Nephron (organoid): ENCODE results near the gene SLC38A3.

Experiments
- H3K27ac Mint-ChIP-seq, 3 experiments: 2 replicates each; pipeline ENCODE4 v1.8.0; 2020; ENCODE audit warnings: mixed read lengths in 3 of 3, mild to moderate bottlenecking in 2 of 3, moderate library complexity in 1 of 3
- H3K27me3 Mint-ChIP-seq: 2 replicates; pipeline ENCODE4 v1.8.0; 2021; ENCODE audit warnings: low read depth, mild to moderate bottlenecking, moderate library complexity, mixed read lengths
- H3K36me3 Mint-ChIP-seq: 2 replicates; pipeline ENCODE4 v1.8.0; 2020; ENCODE audit warnings: low read depth, mixed read lengths
- H3K4me1 Mint-ChIP-seq: 2 replicates; pipeline ENCODE4 v1.8.0; 2020; ENCODE audit warnings: mixed read lengths
- H3K4me3 Mint-ChIP-seq, 3 experiments: 2 replicates each; pipeline ENCODE4 v1.8.0; 2020; ENCODE audit warnings: mild to moderate bottlenecking in 3 of 3, mixed read lengths in 3 of 3, moderate library complexity in 2 of 3
- H3K9me3 Mint-ChIP-seq: 2 replicates; pipeline ENCODE4 v1.8.0; 2020; ENCODE audit warnings: mixed read lengths
- CTCF ChIP-seq, 3 experiments: fragments of 200-600 bp; sonication (generic); IDR thresholded peaks; one replicate each; pipeline ENCODE4 v1.5.0; 2021; ENCODE audit warnings: antibody characterized with exemption in 3 of 3; ENCODE audit not compliant: unreplicated experiment in 3 of 3

Gene SLC38A3

GRCh38 chr3:50158530-50159146 is 46.4 kb upstream of the SLC38A3 start:
- H3K36me3 Mint-ChIP-seq: peaks cover 12% of the 10 kb centered on the region
- peaks cover 11% of the 10 kb centered on the region for H3K27me3 Mint-ChIP-seq
- TF ChIP-seq CTCF (IDR thresholded peaks at IDR 0.05; ENCODE audit: unreplicated experiment in 3 of 3): no peak
- H3K27ac Mint-ChIP-seq: peak overlapping the region; percentile 78 to 97 (median 84)
- H3K9me3 Mint-ChIP-seq: no peaks in the 10 kb centered on the region
- peaks cover 62% of the 10 kb centered on the region for H3K4me1 Mint-ChIP-seq
- peak overlapping the region; percentile 93 to 99 (median 96) for H3K4me3 Mint-ChIP-seq

GRCh38 chr3:50160561-50160983 is 44.5 kb upstream of the SLC38A3 start:
- H3K27ac Mint-ChIP-seq: peak overlapping the region in 1 of 3 experiments; percentile 95
- peaks cover 10% of the 10 kb centered on the region for H3K27me3 Mint-ChIP-seq
- TF ChIP-seq CTCF (IDR thresholded peaks at IDR 0.05; ENCODE audit: unreplicated experiment in 3 of 3): no peak
- H3K4me1 Mint-ChIP-seq: peaks cover 76% of the 10 kb centered on the region
- no peaks in the 10 kb centered on the region for H3K9me3 Mint-ChIP-seq
- H3K36me3 Mint-ChIP-seq: peaks cover 12% of the 10 kb centered on the region
- no peak overlapping the region for H3K4me3 Mint-ChIP-seq

- Mint-ChIP-seq H3K27ac (peak overlapping the region in 2 of 3 experiments; percentile 62 to 95), H3K27me3 (peaks cover 4% of the 10 kb centered on the region), H3K4me3 (no peak overlapping the region), H3K9me3 (no peaks in the 10 kb centered on the region), H3K36me3 (peaks cover 12% of the 10 kb centered on the region), H3K4me1 (peaks cover 76% of the 10 kb centered on the region)
- no peak for TF ChIP-seq CTCF (IDR thresholded peaks at IDR 0.05; ENCODE audit: unreplicated experiment in 3 of 3)
These were observed 43.8 kb upstream of the SLC38A3 start for GRCh38 chr3:50161320-50161719.

DNA sequence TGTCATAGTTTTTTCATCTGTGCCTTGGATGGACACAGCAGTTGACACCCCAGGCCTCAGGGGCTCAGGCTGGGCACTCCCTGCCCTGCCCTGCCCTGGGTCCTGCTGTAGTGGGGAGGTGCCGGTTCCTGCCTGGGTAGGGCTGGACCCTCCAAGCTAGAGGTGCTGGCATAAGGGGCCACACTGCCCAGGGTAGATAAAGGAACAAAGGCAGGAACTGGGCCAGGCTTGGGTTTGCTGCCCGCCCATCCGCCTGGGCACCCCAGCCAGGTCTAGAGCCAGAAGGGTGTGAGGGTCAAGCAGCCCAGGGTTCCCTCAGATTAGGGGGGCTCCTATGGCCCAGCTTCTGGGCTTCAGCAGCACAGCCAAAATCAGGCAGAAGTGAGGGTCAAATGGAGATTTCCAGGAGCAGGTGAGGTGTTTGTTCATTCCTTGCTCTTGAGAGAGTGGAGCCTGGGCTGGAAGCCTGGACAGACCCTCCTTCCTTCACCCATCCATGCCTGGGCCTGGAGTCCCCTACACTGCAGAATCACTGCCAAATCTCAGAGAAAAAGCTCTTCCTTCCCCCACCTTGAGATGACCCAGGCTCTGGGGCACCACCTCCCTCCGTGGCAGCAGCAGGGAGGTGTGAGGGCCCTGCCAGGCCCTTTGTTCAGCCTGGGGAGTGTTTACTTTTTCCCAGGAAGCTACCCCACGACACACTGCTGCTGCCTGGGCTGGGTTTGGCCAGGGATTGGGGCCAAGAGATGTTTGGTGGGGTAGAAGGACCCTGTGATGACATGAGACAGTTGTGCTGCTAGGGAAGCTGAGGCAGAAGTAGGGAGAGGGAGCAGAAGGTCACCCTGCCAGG is 42.8 kb upstream of the SLC38A3 start:
- TF ChIP-seq CTCF (IDR thresholded peaks at IDR 0.05; ENCODE audit: unreplicated experiment in 3 of 3): no peak
- Mint-ChIP-seq H3K9me3 (no peaks in the 10 kb centered on the region), H3K4me3 (no peak overlapping the region), H3K4me1 (peaks cover 83% of the 10 kb centered on the region), H3K36me3 (peaks cover 12% of the 10 kb centered on the region), H3K27ac (peak overlapping the region in 2 of 3 experiments; percentile 19 to 95), H3K27me3 (peaks cover 4% of the 10 kb centered on the region)

GRCh38 chr3:50163572-50164455 is 41.3 kb upstream of the SLC38A3 start:
- Mint-ChIP-seq H3K4me3 (peak overlapping the region in 1 of 3 experiments; percentile 45), H3K9me3 (no peaks in the 10 kb centered on the region), H3K4me1 (peaks cover 76% of the 10 kb centered on the region), H3K27me3 (peaks cover 4% of the 10 kb centered on the region), H3K36me3 (peaks cover 16% of the 10 kb centered on the region), H3K27ac (peak overlapping the region; percentile 94 to 97 (median 95))
- TF ChIP-seq CTCF (IDR thresholded peaks at IDR 0.05; ENCODE audit: unreplicated experiment in 3 of 3): no peak
